D721Med (cell line): ENCODE data around the gene ANXA3.
A peak's percentile ranks its signal among the peaks of the same experiment; 100 is the strongest.

Source experiments
- DNase-seq: peaks from one replicate; pipeline ENCODE4 v3.0.0; 2011; ENCODE audit warnings: low spot score; ENCODE audit not compliant: insufficient read length
- FAIRE-seq: peaks from 2 replicates; lab custom pipeline; 2011; peaks lifted over from hg19 to GRCh38; lab: Jason Lieb, UNC
- CTCF ChIP-seq: IDR thresholded peaks from 2 replicates; pipeline ENCODE4 v1.5.1; 2012; ENCODE audit warnings: mild to moderate bottlenecking, control low read depth; ENCODE audit not compliant: insufficient read depth; ENCODE audit errors: missing control alignments

Gene ANXA3

GRCh38 chr4:78644063-78644691 lies 92.6 kb downstream of the ANXA3 start:
- no peak for DNase-seq
- FAIRE-seq, result no peak
- no peak for TF ChIP-seq CTCF

DNA sequence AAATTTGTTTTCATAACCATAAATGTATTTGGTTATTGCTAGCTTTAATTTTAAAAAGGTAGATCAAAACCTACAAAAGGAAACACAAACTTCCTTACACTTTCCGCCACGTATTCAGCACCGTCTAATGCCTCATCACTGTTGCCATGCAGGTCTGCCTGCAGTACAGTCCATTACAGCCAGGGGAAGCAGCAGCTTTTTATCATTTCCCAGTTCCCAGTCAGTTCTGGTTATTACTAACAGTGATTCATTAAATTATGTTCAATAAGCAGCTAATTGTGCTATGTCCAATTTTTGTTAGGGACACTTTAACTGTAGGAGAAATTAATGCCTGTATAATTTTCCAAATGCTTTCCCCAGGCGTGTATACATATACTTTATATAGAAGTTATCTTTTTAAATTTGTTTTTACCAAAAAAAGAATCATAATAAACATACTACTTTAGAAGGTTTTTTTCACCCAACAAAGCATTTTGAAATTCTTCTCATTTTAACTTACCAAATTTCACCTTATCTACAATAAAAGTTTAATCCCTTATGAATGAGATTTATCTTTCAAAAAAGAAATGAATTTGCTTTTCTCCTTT lies 93.3 kb downstream of the ANXA3 start:
- peak; percentile 18 for DNase-seq
- TF ChIP-seq CTCF, result peak; percentile 35
- FAIRE-seq, result no peak

- DNase-seq (no peak), FAIRE-seq (no peak)
- TF ChIP-seq CTCF, result no peak
These were observed 94.5 kb downstream of the ANXA3 start for GRCh38 chr4:78645853-78646757.

GRCh38 chr4:78647272-78647671 lies 95.7 kb downstream of the ANXA3 start:
- TF ChIP-seq CTCF, result no peak
- no peak for FAIRE-seq
- no peak for DNase-seq

- TF ChIP-seq CTCF, result no peak
- FAIRE-seq (no peak), DNase-seq (no peak)
These were observed 97.2 kb downstream of the ANXA3 start for GRCh38 chr4:78648640-78649363.

GRCh38 chr4:78650106-78651024 lies 98.8 kb downstream of the ANXA3 start:
- DNase-seq (no peak), FAIRE-seq (no peak)
- TF ChIP-seq CTCF, result no peak
